Activated CD8-positive, alpha-beta memory T cell treated with anti-CD3 and anti-CD28 coated beads, Interleukin-2, amount 50 U/mL, for 24 hours (primary cell): Measurements from ENCODE around the gene TMEM184A.

Experiments used
- DNase-seq: peaks from one replicate; pipeline ENCODE4 v3.0.0-alpha.2; 2020; ENCODE audit errors: extremely low read depth

TMEM184A gene

DNA sequence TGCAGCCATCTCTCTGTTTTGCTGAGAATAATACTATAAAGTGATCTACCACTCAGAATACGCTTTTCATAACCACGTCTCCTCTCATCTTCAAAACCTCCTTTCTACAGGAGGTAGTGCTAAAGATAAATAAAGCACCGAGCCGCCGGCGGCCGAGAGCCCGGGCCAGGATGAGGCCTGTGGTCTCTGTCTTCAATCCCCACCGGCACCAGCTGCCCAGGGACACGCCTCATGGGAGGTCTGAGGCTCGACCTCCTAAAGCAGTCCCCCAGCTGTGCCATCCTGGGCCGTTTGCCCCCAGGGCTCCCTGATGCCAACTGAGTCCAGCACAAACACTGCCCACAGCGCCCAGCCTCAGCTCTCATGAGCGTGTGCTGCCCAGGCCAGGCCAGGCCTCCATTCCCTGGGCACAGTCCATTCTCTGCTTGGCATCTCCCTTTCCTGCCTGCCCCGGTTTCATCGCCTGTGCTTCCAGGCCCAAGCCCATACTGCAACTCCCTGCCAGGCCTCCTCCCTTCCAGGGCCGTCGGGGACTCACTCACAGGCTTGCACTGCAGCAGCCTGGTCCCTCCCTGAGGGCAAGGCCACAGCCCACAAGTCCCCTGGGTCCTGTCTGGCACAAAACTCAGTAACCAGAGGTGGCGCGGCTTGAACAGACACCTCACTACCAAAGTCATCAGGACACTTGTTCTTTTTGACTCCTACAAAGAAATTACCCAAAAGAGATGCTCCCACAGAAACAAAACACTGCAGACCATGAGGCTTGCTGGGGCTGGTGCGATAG is 54.3 kb downstream of the TMEM184A start:
- no peak for DNase-seq

DNA sequence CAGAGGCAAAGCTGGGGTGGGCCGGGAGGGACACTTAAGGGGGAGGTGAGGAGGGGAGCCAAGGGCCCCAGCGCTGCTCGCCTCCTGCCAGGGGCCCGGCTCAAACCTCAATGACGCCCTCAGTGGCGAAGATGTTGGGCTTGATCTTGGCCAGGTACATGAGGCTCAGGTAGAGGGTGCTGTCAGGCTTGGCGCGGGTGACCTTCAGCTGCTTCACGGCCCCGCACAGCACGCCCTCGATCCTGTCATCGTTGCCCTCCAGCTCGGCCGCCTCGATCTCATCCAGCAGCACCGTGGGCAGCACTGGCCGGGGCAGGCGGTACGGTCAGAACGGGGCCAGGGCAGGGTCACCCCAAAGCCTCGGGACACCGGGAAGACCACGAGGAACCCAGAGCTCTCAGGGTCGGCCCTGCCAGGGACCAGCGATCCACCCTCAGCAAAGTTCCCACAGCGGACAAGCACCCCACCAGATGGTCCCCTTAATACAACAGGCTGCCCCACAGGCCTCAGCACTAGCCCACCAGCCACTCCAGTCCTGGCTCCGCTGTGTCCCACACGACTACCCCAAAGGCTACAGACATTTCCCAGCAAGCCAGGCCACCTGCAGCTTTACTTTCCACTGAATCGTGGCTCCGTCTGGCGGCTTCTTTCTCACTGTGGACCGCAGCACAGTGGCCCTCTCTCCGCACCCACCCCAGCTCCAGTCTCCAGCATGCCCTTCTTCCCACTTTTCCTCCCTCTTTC is 55.8 kb downstream of the TMEM184A start:
- DNase-seq: no peak

DNA sequence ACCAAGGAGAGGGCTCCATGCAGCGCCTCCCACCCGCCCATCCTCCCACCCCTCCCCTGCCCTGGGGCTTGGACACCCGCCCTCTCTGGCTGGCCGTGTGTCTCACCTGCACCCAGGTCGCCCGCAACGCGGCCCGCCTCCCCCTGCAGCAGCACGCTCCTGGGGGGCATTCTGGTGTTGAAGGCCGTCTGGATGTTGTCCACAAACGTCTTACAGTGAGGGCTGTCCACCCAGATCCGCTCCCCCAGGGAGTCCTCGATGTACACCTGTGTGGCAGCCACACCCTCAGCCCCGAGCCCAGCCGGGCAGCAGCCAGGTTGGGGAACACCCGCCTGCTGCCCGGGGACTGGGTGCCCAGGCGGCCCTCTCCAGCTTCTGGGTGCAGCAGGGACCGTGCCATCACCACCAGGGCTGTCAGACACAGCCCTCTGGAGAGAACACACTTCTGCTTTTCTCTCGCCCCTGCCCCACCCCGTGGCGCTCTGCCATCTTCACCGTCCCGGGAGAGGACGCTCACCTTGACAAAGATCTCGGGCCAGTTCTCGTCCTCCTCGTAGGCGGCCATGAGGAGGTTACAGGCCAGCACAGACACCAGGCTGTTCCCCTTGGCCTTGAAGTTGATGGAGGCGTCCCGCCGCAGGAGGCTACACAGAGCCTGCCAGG is 56.5 kb downstream of the TMEM184A start:
- DNase-seq: no peak

DNA sequence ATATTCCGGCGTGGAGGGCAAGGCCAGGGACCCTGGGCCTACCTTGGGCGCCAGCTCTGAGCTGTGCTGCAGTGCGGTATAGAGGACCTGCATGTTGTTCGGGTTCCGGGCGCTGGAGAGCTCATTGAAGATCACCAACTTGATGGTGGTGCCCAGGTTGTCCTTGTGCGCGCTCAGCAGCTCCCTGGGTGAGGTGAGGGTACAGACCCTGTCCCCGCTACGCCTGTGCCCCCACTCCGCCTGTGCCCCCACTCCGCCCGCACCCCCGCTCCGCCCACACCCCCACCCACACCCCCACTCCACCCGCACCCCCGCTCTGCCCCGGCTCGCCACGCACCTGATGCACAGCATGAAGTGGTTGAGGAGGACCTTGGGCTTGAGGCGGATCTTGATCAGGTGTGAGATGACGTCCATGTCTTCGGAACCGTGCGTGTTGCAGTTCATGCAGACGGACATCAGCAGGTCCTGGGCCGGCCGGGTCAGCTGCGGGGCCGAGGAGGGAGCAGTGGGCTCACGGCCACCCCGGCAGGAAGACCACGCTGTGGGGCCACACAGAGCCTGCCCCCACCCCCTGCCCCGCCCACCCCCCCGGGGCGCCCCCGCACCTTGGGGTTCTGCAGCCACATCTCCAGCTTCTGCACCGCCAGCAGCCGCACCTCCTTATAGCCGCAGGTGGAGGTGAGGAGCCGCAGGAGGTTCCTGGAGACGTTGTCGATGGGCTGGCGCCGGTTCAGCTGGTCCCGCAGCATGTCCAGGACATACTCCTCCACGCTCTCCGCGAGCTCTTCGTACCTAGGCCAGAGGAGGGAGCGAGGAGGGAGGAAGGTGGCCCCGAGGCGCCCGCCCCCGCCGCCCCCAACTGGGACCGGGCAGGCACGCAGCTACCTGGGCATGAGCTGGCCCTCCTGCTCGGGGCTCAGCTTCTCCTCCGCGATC is 57.4 kb downstream of the TMEM184A start:
- DNase-seq: no peak

DNA sequence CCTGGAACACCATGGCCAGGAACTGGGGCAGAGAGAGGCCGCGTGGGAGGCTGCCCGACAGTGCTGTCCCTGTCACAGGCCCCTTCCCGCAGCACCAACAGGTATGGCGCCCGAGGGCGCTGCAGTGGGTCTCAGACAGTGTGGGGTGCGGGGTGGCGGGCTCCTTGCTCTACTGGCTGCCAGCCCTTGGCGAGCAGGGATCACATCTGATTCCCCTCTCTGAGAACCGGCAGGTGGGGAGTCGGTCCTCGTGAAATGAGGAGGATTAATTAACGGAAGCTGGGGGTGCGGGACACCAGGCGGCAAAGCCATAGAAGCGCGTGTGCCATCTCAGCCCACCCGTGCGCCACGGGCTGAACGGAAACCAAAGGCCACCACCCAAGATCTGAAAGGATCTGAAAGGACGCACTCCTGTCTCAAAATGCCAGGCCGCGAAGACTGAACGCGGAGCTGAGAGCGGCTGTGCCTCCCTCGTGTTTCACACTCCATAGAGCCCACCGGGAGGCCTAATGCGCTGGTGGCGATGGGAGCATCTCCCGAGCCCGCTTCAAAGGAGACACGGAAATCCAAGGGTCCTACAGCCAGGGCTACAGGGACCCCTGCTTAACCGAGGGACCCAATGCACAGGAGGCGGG is 58.6 kb downstream of the TMEM184A start:
- DNase-seq: no peak

DNA sequence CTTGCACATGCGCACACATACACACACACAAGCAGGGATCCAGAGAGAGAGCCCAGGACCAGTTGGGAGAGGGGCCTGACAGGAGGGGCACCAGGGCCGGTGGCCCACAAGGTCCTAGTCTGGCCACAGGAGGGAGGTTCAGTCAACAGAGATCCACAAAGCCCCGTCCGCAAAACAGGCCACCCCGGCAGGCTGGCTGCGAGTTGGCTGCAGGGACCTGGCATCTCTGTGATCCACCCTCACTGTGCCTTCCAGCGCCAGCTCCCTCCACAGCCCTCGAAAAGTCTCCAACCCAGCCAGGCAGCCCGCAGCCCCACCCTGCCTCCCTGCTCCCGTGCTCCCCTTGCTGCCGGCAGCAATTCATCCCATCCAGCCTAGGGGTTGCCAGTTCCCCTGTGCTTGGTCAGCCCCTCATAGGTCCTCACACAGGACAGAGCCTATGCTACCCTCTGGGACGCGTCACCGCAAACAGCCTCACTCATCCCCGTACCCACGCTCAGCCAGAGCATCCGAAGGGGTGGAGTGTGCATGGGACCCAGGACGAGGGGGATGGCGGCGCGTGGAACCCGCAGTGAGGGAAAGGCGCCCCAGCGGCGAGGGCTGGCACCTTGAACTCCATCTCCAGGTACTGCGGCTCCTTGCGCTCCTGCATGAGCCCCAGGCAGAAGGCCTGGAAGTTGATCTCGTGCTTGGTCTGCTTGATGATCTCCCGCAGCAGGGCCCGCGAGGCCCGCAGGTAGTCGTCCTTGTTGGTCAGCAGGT is 59.3 kb downstream of the TMEM184A start:
- no peak for DNase-seq

DNA sequence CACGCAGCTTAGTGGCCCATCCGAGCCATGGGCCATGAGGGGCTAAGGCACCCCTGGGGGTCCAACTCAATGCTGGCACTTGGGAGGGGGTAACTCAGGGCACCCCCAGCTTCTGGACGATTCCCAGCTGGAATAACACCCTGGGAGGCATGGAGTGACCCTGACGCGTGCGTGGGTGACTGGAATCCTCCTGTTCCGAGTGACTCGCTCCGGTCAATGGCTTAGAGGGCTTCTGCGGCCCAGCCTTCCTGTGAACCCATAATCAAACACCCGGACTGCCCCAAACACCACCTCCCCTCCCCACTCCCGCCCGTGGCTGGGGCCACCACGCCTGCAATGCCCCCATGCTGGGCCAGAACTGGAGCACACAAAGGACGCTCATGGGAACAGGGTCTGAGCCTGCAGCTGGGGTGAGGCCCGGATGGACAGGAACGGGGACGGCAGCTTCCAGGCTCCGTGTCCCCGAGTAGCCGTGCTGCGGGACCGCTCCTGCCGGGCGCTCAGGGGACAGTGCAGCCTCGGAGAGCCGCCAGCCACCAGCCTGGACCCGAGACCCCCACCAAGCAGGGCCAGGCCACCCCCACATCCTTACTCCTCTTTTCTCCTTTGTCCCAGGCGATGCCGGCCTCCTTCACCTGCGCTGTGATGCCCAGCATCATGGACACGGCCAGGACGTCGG is 60.3 kb downstream of the TMEM184A start:
- DNase-seq: no peak

DNA sequence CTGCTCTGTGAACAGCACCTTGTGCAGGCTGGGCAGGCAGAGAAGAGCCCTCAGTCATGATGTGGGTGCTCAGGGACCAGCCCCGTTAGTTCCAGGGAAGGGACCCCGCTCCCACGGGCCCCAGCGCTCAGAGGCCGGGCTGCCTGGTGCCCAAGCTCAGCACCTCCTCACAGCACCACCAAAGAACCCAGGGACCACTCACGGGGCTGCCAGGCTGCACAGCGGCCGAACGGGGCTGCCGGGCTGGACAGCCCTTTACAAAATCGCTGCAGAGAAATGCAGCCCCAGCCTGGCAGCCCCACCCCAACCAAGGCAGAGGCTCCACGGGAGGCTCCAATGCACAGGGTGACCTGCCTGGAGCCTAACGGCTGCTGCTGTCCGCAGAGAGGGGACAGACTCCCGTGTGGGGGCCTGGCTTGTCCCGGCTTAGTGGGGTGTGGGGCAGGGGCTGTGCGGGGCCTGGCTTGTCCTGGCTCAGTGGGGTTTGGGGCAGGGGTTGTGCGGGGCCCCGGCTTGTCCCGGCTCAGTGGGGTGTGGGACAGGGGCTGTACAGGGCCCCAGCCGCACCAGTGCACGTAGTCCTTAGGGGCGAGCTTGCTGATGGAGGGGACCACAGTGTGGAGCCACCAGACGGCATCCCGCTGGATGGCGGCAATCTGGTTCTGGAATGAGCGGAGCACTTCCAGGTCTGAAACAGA is 61.0 kb downstream of the TMEM184A start:
- DNase-seq: no peak

DNA sequence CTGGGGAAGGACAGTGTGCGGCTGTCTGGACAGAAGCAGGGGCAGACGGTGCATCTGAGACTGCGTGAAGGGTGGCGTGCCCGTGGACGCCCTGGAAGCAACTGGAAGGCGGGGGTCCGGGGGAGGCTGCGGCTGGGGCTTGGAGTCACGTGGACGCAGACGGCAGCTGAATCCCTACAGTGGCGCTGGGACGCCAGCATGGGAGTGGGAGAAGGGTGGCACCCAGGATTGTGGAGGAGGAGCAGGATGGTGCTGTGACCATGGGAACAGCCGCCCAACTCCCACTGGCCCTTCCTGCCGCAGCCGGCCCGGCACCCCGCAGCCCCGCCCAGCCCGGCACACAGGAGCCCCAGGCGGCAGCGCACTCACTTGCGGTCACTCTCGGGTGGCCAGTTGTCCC is 61.6 kb downstream of the TMEM184A start:
- no peak for DNase-seq

DNA sequence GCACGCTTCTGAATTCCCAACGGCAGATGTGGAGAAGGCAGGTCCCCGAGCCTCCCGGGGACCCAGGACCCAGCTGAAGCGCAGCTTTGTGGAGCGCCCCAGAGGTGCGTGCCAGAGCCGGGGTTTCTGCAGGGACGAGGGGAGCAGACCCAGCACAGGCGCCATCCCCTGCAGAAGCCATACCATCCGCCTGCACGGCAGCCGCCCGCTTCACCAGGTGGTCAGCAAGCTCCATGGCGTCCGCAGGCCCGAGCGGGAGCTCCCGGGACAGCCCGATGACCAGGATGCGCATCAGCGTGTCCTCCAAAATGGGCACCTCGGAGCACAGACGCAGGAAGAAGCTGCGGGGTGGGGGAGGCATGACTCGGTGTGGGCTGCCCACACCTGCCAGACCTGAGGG is 62.4 kb downstream of the TMEM184A start:
- DNase-seq: no peak

DNA sequence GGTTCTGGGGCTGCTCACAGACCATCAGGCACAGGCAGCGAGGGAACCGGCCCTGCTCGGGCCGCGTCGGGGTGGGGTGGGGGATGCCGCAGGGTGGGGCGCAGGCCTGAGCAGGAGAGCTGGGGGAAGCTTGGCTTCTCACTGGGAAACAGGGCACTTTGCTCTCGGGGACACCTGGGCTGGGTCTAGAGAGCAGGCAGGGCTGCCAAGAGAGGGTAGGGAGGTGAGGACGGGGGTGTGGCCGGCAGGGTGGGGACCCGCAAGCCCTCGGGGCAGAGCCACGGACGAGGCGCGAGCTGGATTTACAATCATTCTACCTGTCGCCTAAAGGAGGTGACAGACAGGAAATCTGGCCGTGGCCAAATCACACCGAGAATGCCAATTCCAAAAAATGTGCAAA is 62.9 kb downstream of the TMEM184A start:
- DNase-seq: no peak

DNA sequence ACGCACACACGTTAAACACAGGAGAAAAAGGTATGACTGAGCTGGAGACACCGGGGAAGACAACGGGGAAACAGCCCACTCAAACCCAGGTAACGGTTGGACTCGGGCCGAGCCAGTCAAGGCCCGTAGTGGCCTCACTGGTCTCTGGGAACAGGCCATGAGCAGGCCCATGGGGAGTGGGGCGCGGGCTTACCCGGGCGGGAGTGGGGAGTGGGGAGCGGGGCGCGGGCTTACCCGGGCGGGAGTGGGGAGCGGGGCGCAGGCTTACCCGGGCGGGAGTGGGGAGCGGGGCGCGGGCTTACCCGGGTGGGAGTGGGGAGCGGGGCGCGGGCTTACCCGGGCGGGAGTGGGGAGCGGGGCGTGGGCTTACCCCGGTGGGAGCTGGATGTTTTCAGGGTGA is 63.4 kb downstream of the TMEM184A start:
- DNase-seq: no peak
